Measurements from ENCODE around the gene ZNF853.
"Not testable (repeated sequence)": the region's sequence is repeated elsewhere in the genome, so short reads cannot be mapped to it uniquely, and the experiment has no call there.

The ZNF853 gene

DNA sequence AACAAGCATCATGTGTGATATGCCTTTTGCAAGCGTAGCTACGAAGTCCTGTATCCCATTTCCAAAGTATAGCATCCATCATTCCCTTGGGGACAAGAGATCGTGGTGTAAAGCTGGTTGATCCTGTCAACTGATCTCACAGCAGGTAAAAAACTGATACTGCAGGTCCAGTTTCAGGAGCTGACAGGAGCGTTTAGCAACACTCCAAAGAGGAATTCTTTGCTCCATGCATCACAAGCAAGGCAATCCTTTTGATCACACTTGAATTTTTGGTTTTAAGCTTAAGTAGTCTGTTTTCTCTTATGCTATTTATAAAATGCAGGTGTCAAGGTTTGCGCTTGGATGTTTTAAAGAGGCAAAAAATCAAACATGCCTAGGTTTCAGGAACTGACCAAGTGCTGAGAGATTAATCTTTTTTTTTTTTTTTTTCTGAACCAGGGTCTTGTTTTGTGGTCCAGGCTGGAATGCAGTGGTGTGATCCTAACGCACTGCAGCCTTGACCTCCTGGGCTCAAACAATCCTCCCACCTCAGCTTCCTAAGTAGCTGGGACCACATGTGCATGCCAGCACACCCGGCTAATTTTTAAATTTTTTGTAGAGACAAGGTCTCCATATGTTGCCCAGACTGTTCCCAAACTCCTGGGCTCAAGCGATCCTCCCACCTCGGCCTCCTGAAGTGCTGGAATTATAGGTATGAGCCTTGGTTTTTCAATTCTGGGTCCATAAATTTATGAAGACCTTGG lies 40.0 kb upstream of the ZNF853 start:
- TF ChIP-seq PKNOX1 (IDR thresholded peaks at IDR 0.05) (0 out of 2 replicates have a peak, but pooled peaks have one; percentile 19), ZNF384 (IDR thresholded peaks at IDR 0.05) (no peak)
- POLR2A ChIA-PET = interaction anchor here (1.0 to 1.5 kb wide), 4 partner anchors 14 to 59 kb away, joined by 4 to 6 read pairs (median 4); partner anchors contain the start of gene INTS15
- CTCF ChIA-PET = interaction anchor here (0.6 to 2.0 kb wide), 5 partner anchors 13 to 67 kb away, joined by 3 to 8 read pairs (median 3); no protein-coding TSS in a partner anchor
- DNase-seq (ENCODE audit: extremely low spot score) = no peak

DNA sequence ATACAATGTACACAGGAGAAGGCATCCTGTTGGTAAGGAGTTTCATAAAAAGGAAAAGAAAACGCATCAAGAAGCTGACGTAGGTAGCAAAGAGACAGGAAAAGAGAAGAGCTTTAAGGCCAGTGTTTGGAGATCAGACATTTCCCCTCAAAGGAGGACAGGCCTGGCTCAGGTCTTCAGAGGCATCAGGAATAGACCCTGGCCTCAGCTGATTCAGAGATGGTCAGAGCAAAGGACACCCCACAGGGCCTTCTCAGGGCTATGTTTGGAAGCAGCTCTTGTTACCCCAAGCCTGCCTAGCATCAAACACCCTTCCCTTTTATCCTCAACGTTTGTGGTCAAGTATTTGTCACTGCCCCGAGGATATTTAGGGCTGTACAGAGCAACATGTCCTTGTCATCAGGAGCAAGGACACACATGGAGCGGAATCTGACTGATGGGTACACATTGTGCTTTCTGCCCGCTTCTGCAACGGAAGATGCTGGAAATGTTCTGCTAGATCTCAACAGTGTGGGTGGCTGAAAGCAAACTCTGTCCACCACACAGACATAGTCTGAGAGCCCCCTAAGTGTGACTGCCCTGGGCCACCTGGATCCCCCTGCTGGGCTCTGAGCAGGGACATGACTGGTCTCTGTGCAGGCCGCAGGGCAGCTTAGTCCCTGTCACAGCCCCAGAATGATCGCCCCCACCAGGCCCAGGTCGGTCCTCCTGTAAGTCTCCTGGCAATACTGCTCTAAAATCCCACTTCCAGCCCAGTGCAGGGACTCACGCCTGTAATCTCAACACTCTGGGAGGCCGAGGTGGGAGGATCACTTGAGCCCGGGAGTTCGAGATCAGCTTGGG lies 39.2 kb upstream of the ZNF853 start:
- peak; percentile 35 for DNase-seq (ENCODE audit: extremely low spot score)
- ChIA-PET CTCF (interaction anchor here (0.6 to 2.0 kb wide), 5 partner anchors 14 to 68 kb away, joined by 3 to 8 read pairs (median 4); no protein-coding TSS in a partner anchor), POLR2A (interaction anchor here (1.0 to 1.5 kb wide), 4 partner anchors 14 to 71 kb away, joined by 3 to 5 read pairs (median 4); partner anchors contain the start of gene INTS15)
- TF ChIP-seq L3MBTL2 (conservative IDR thresholded peaks at IDR 0.05) (no peak), ARNT (IDR thresholded peaks at IDR 0.05) (no peak), NFRKB (IDR thresholded peaks at IDR 0.05) (no peak), FOXA1 (IDR thresholded peaks at IDR 0.05) (no peak), BHLHE40 (IDR thresholded peaks at IDR 0.05; ENCODE audit: borderline replicate concordance) (no peak)

DNA sequence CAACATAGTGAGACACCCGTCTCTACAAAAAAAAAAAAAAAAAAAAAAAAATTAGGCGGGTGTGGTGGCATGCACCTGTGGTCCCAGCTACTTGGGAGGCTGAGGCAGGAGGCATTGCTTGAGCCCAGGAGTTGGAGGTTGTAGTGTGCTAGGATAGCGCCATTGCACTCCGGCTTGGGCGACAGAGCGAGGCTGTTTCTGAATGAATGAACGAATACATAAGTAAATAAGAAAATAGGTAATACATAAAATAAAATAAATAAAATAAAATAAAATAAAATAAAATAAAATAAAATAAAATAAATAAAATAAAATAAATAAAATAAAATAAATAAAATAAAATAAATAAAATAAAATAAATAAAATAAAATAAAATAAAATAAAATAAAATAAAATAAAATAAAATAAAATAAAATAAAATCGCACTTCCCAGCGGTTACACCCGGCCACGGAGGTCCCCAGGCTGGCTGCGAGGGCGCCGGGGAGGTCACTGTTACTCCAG lies 38.5 kb upstream of the ZNF853 start:
- CTCF ChIA-PET = interaction anchor here (1.6 kb wide), 1 partner anchor 18 kb away, joined by 8 read pairs; no protein-coding TSS in a partner anchor
- POLR2A ChIA-PET = interaction anchor here (0.5 to 1.6 kb wide), 6 partner anchors 8 to 220 kb away, joined by 3 to 5 read pairs (median 3); no protein-coding TSS in a partner anchor
- TF ChIP-seq ZNF384 (IDR thresholded peaks at IDR 0.05) = peak; percentile 83; the same call in 1 of the 2 replicates
- DNase-seq (ENCODE audit: extremely low spot score) = not testable (repeated sequence)

GRCh38 chr7:6577369-6578113 lies 37.9 kb upstream of the ZNF853 start, which contains the start of gene ZDHHC4:
ZDHHC4 (plus strand) TSS chr7:6577454; CDS start chr7:6580562, 3,108 bp downstream.
- ChIA-PET CTCF (interaction anchor here (1.5 to 1.6 kb wide), 2 partner anchors 12 to 19 kb away, joined by 7 to 8 read pairs; partner anchors contain the start of gene INTS15), POLR2A (interaction anchor here (0.5 to 1.6 kb wide), 9 partner anchors 9 to 221 kb away, joined by 3 to 9 read pairs (median 3); partner anchors contain the start of gene INTS15)
- peak; percentile 97 for DNase-seq (ENCODE audit: extremely low spot score)
- peak; percentile 45; the same call in 1 of the 2 replicates for TF ChIP-seq ELF4 (IDR thresholded peaks at IDR 0.05)
- TF ChIP-seq L3MBTL2 (conservative IDR thresholded peaks at IDR 0.05) = no peak
- TF ChIP-seq PKNOX1 (IDR thresholded peaks at IDR 0.05) = no peak
- no peak for TF ChIP-seq HDGF (IDR thresholded peaks at IDR 0.05; ENCODE audit: borderline replicate concordance)
- TF ChIP-seq LEF1 (IDR thresholded peaks at IDR 0.05; ENCODE audit: borderline replicate concordance) = no peak
- no peak for TF ChIP-seq ZNF384 (IDR thresholded peaks at IDR 0.05)

DNA sequence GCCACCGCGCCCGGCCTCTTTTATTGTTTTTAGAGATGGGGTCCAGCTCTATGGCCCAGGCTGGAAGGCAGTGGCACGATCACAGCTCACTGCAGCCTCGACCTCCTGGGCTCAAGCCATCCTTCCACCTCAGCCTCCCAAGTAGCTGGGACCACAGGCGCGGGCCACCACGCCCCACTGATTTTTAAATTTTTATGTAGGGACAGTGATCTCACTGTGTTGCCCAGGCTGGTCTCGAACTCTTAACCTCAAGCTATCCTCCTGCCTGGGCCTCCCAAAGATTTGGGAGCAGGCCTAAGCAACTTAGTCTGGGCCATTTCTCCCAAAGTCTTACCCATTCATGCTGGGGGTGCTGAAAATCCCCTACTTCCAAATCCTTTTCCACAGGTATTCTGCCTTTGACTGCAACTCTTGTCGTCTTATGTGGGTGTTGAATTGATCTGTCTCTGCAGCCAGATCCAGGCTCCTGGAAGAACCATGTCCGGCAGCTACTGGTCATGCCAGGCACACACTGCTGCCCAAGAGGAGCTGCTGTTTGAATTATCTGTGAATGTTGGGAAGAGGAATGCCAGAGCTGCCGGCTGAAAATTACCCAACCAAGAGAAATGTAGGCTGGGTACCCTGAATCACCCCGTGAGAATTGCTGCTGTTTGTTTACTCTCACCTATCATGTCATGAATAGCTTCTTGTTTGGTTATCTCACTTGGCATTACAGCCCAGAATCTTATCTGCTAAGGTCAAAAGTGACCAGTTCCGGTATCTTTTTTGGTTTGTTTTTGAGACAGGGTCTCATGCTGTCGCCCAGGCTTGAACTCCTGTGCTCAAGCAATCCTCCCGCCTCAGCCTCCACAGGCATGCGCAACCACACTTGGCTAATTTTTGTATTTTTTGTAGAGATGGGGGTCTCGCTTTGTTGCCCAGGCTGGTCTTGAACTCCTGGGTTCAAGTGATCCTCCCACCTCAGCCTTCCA lies 37.0 kb upstream of the ZNF853 start:
- POLR2A ChIA-PET = interaction anchor here (0.9 to 1.6 kb wide), 5 partner anchors 10 to 58 kb away, joined by 3 to 9 read pairs (median 4); partner anchors contain the start of gene INTS15
- TF ChIP-seq L3MBTL2 (conservative IDR thresholded peaks at IDR 0.05) = no peak
- TF ChIP-seq NFRKB (IDR thresholded peaks at IDR 0.05) = no peak
- TF ChIP-seq FOXA1 (IDR thresholded peaks at IDR 0.05) = no peak
- TF ChIP-seq LEF1 (IDR thresholded peaks at IDR 0.05; ENCODE audit: borderline replicate concordance) = no peak
- TF ChIP-seq HDGF (IDR thresholded peaks at IDR 0.05; ENCODE audit: borderline replicate concordance) = no peak
- TF ChIP-seq CTBP1 (IDR thresholded peaks at IDR 0.05; ENCODE audit: borderline replicate concordance) = no peak
- TF ChIP-seq FOXM1 (IDR thresholded peaks at IDR 0.05; ENCODE audit: borderline replicate concordance) = no peak
- no peak for TF ChIP-seq TARDBP (IDR thresholded peaks at IDR 0.05)
- no peak for TF ChIP-seq ELF4 (IDR thresholded peaks at IDR 0.05)
- CTCF ChIA-PET = interaction anchor here (1.5 to 1.6 kb wide), 2 partner anchors 11 to 20 kb away, joined by 7 to 8 read pairs; partner anchors contain the start of gene INTS15
- DNase-seq (ENCODE audit: extremely low spot score) = no peak

DNA sequence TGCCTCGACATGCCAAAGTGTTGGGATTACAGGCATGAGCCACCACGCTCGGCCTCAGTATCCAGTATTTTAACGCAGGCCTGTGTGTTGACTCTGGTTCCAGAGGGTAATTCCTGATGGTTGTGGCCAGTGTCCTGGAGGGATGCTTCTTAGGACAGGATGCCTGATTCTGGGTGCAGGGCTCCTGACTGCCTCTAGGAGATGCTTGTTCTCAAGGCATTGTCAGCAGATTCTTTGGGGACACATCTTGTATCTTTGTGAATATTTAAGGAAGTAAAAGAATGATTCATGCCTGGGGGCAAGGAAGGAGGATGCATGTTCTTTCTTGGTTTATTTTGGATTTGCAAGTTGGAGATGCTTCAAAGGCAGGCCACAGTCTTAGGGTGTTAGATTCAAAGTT lies 36.0 kb upstream of the ZNF853 start:
- POLR2A ChIA-PET = no interaction called here
- CTCF ChIA-PET = no interaction called here
- TF ChIP-seq TARDBP (IDR thresholded peaks at IDR 0.05) (no peak), BHLHE40 (IDR thresholded peaks at IDR 0.05; ENCODE audit: borderline replicate concordance) (no peak), SUZ12 (IDR thresholded peaks at IDR 0.05) (no peak), L3MBTL2 (conservative IDR thresholded peaks at IDR 0.05) (no peak), PKNOX1 (IDR thresholded peaks at IDR 0.05) (no peak), ZNF384 (IDR thresholded peaks at IDR 0.05) (no peak), FOXA1 (IDR thresholded peaks at IDR 0.05) (no peak), HDGF (IDR thresholded peaks at IDR 0.05; ENCODE audit: borderline replicate concordance) (no peak), CTBP1 (IDR thresholded peaks at IDR 0.05; ENCODE audit: borderline replicate concordance) (no peak), ARNT (IDR thresholded peaks at IDR 0.05) (no peak), SP1 (IDR thresholded peaks at IDR 0.05) (no peak), FOXK2 (IDR thresholded peaks at IDR 0.05) (no peak), NFRKB (IDR thresholded peaks at IDR 0.05) (no peak)
- no peak for DNase-seq (ENCODE audit: extremely low spot score)

DNA sequence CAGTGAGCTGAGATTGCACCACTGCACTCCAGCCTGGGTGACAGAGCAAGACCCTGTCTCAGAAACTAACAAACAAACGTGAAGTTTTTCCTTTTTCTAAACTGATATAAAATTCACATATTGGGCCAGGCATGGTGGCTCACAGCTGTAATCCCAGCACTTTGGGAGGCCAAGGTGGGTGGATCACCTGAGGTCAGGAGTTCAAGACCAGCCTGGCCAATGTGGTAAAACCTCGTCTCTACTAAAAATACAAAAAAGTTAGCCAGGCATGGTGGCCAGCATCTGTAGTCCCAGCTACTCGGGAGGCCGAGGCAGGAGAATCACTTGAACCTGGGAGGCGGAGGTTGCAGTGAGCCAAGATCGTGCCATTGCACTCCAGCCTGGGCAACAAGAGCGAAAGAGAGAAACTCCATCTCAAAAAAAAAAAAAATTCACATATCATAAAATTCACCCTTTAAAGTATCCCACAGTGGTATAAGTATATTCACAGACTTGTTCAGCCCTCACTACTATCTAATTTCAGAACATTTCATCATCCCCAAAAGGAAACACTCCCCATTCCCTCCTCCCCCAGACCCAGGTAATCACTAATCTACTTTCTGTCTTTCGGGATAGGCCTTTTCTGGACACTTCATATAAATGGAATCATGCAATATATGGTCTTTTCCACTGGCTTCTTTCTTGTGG lies 29.5 kb upstream of the ZNF853 start:
- DNase-seq (ENCODE audit: extremely low spot score); CTCF ChIA-PET; POLR2A ChIA-PET: not testable (repeated sequence)

All from HEK293T (cell line).